HEK293 (cell line): ENCODE results near the gene TNFRSF14.

ENCODE experiments used
- BCL11A ChIP-seq: fragments of 450-650 bp; formaldehyde crosslinking; IDR thresholded peaks from 2 replicates; pipeline ENCODE4 v1.5.1; 2016; ENCODE audit warnings: low read depth, missing biosample characterization, missing genetic modification characterization
- BCL11B ChIP-seq: fragments of 450-650 bp; formaldehyde crosslinking; IDR thresholded peaks from 2 replicates; pipeline ENCODE4 v1.5.1; 2016; ENCODE audit warnings: low read depth, missing biosample characterization, missing genetic modification characterization
- EGR2 ChIP-seq: fragments of 450-650 bp; formaldehyde crosslinking; IDR thresholded peaks from 2 replicates; pipeline ENCODE4 v1.5.1; 2016; ENCODE audit warnings: low read depth, missing biosample characterization, missing genetic modification characterization
- ELK4 ChIP-seq: IDR thresholded peaks from 2 replicates; pipeline ENCODE4 v1.6.1; 2011; ENCODE audit warnings: mild to moderate bottlenecking, low read depth, low read length, borderline replicate concordance
- HOXC10 ChIP-seq: sonication (generic); formaldehyde crosslinking; IDR thresholded peaks from 2 replicates; pipeline ENCODE4 v1.8.1; 2023; ENCODE audit warnings: mild to moderate bottlenecking, missing genetic modification reagents
- INSM2 ChIP-seq: fragments of 450-650 bp; formaldehyde crosslinking; IDR thresholded peaks from 2 replicates; pipeline ENCODE4 v1.5.1; 2016; ENCODE audit warnings: missing biosample characterization, missing genetic modification characterization
- KLF10 ChIP-seq: fragments of 450-650 bp; IDR thresholded peaks from 2 replicates; pipeline ENCODE4 v1.5.1; 2018; ENCODE audit warnings: missing biosample characterization, mild to moderate bottlenecking, missing genetic modification characterization
- KLF8 ChIP-seq: fragments of 450-650 bp; formaldehyde crosslinking; IDR thresholded peaks from 2 replicates; pipeline ENCODE4 v1.5.1; 2016; ENCODE audit warnings: missing biosample characterization, missing genetic modification characterization
- OVOL3 ChIP-seq: fragments of 450-650 bp; formaldehyde crosslinking; IDR thresholded peaks from 2 replicates; pipeline ENCODE4 v1.5.1; 2016; ENCODE audit warnings: missing biosample characterization, missing genetic modification characterization
- PATZ1 ChIP-seq: fragments of 450-650 bp; formaldehyde crosslinking; IDR thresholded peaks from 2 replicates; pipeline ENCODE4 v1.5.1; 2016; ENCODE audit warnings: missing biosample characterization, missing genetic modification characterization
- PBX3 ChIP-seq: sonication (generic); formaldehyde crosslinking; IDR thresholded peaks from 2 replicates; pipeline ENCODE4 v1.8.1; 2022; ENCODE audit warnings: mild to moderate bottlenecking, moderate library complexity, missing genetic modification reagents
- SCRT2 ChIP-seq: fragments of 450-650 bp; formaldehyde crosslinking; IDR thresholded peaks from 2 replicates; pipeline ENCODE4 v1.5.1; 2016; ENCODE audit warnings: missing biosample characterization, missing genetic modification characterization
- SP2 ChIP-seq: fragments of 450-650 bp; formaldehyde crosslinking; IDR thresholded peaks from 2 replicates; pipeline ENCODE4 v1.5.1; 2016; ENCODE audit warnings: missing biosample characterization, missing genetic modification characterization
- SP7 ChIP-seq: fragments of 450-650 bp; formaldehyde crosslinking; IDR thresholded peaks from 2 replicates; pipeline ENCODE4 v1.5.1; 2016; ENCODE audit warnings: missing biosample characterization, missing genetic modification characterization
- YY1 ChIP-seq: fragments of 450-650 bp; formaldehyde crosslinking; IDR thresholded peaks from 2 replicates; pipeline ENCODE4 v1.5.1; 2018; ENCODE audit warnings: missing biosample characterization, missing genetic modification characterization
- ZBTB11 ChIP-seq: fragments of 450-650 bp; formaldehyde crosslinking; conservative IDR thresholded peaks from 2 replicates; pipeline ENCODE4 v1.5.1; 2016; ENCODE audit warnings: low read depth, missing biosample characterization, missing genetic modification characterization
- ZBTB20 ChIP-seq: fragments of 450-650 bp; formaldehyde crosslinking; IDR thresholded peaks from 2 replicates; pipeline ENCODE4 v1.5.1; 2016; ENCODE audit warnings: missing biosample characterization, missing genetic modification characterization
- ZBTB44 ChIP-seq: fragments of 450-650 bp; IDR thresholded peaks from 2 replicates; pipeline ENCODE4 v1.5.1; 2018; ENCODE audit warnings: missing biosample characterization, mild to moderate bottlenecking, missing genetic modification characterization
- ZIC2 ChIP-seq: fragments of 450-650 bp; formaldehyde crosslinking; IDR thresholded peaks from 2 replicates; pipeline ENCODE4 v1.5.1; 2016; ENCODE audit warnings: missing biosample characterization, missing genetic modification characterization
- ZNF23 ChIP-seq: fragments of 450-650 bp; formaldehyde crosslinking; IDR thresholded peaks from 2 replicates; pipeline ENCODE4 v1.5.1; 2016; ENCODE audit warnings: missing biosample characterization, missing genetic modification characterization, borderline replicate concordance
- ZNF302 ChIP-seq: fragments of 450-650 bp; formaldehyde crosslinking; IDR thresholded peaks from 2 replicates; pipeline ENCODE4 v1.5.1; 2016; ENCODE audit warnings: missing biosample characterization, missing genetic modification characterization, low read depth
- ZNF362 ChIP-seq: fragments of 450-650 bp; formaldehyde crosslinking; IDR thresholded peaks from 2 replicates; pipeline ENCODE4 v1.5.1; 2016; ENCODE audit warnings: missing biosample characterization, missing genetic modification characterization
- ZNF514 ChIP-seq: fragments of 450-650 bp; formaldehyde crosslinking; IDR thresholded peaks from 2 replicates; pipeline ENCODE4 v1.5.1; 2016; ENCODE audit warnings: missing biosample characterization, missing genetic modification characterization
- ZNF529 ChIP-seq: fragments of 450-650 bp; formaldehyde crosslinking; IDR thresholded peaks from 2 replicates; pipeline ENCODE4 v1.5.1; 2017; ENCODE audit warnings: missing genetic modification characterization, missing biosample characterization; ENCODE audit not compliant: insufficient replicate concordance
- ZNF558 ChIP-seq: fragments of 450-650 bp; formaldehyde crosslinking; IDR thresholded peaks from 2 replicates; pipeline ENCODE4 v1.5.1; 2016; ENCODE audit warnings: missing biosample characterization, missing genetic modification characterization
- ZNF624 ChIP-seq: fragments of 450-650 bp; formaldehyde crosslinking; IDR thresholded peaks from 2 replicates; pipeline ENCODE4 v1.5.1; 2017; ENCODE audit warnings: missing biosample characterization, missing genetic modification characterization
- ZNF768 ChIP-seq: fragments of 450-650 bp; formaldehyde crosslinking; IDR thresholded peaks from 2 replicates; pipeline ENCODE4 v1.5.1; 2018; ENCODE audit warnings: missing biosample characterization, mild to moderate bottlenecking, missing genetic modification characterization

Gene TNFRSF14

GRCh38 chr1:2545754-2546514 lies 10.2 kb upstream of the TNFRSF14 start (continued):
- TF ChIP-seq PBX3 (CRISPR knock-in tag) (0 out of 2 replicates have a peak, but pooled peaks have one; percentile 49), ZNF23 (tag by site-specific recombination) (no peak), SP2 (peak; percentile 51), ZNF529 (tag by site-specific recombination) (no peak), ZNF624 (tag by site-specific recombination) (no peak), ZNF362 (no peak), ZBTB11 (tag by site-specific recombination) (no peak), INSM2 (tag by site-specific recombination) (no peak), ZBTB20 (tag by site-specific recombination) (peak; percentile 37; the same call in 1 of the 2 replicates), SCRT2 (tag by site-specific recombination) (peak; percentile 61), ELK4 (no peak), SP7 (0 out of 2 replicates have a peak, but pooled peaks have one; percentile 16), YY1 (no peak), KLF10 (tag by site-specific recombination) (peak; percentile 53; the same call in 1 of the 2 replicates), EGR2 (tag by site-specific recombination) (peak; percentile 63; the same call in 1 of the 2 replicates), BCL11B (tag by site-specific recombination) (no peak), ZBTB44 (peak; percentile 14; the same call in 1 of the 2 replicates), KLF8 (tag by site-specific recombination) (peak; percentile 32; the same call in 1 of the 2 replicates), PATZ1 (no peak; the same call in 1 of the 2 replicates), HOXC10 (CRISPR knock-in tag) (no peak), ZNF768 (no peak), BCL11A (tag by site-specific recombination) (no peak), OVOL3 (tag by site-specific recombination) (no peak), ZNF514 (tag by site-specific recombination) (no peak), ZIC2 (tag by site-specific recombination) (peak; percentile 69), ZNF558 (no peak), ZNF302 (tag by site-specific recombination) (no peak)
